G401 (cell line): ENCODE data around the gene KDM1B. TPM values are rescaled to one million over a fixed set of nuclear protein-coding genes. Genes with fewer than 3 reads are reported as not detected.
"Not testable (repeated sequence)": the region's sequence is repeated elsewhere in the genome, so short reads cannot be mapped to it uniquely, and the experiment has no call there.

Experiments
- DNase-seq: peaks from one replicate; pipeline ENCODE4 v3.0.0-alpha.2; 2015; ENCODE audit warnings: low spot score
- in situ Hi-C: cut with HindIII; loops from 2 replicates; pipeline ENCODE4 v1.10.0; 2016; ENCODE audit warnings: low sequenced_read_pairs, mixed read lengths
- total RNA-seq: library from RNA; depleted of rRNA; stranded (reverse); fragments of >200 nt; shearing (Covaris generic); gene quantifications from 2 replicates; pipeline ENCODE4 v1.2.3, GENCODE V29; 2014

Gene KDM1B
- total RNA-seq, 1 experiment from 2014 or later = 10.4 TPM

DNA sequence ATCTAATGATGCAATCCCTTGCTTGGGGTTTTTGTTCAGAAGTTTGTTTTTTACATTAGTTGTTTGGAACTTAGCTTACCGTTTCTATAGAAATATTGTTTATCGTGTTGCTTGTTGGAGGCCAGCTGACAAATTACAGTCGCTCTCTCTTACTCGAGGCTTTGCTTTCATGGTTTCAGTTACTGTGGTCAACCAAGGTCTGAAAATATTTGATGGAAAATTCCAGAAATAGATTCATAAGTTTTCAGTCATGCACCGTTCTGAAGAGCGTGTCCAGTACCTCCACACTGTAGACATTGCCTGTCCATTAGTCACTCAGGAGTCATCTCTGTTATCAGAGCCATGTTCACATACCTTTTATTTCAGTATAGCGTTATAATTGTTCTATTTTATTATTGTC is 61.2 kb downstream of the KDM1B start:
- no peak for DNase-seq
- in situ Hi-C loops = no loop called here

DNA sequence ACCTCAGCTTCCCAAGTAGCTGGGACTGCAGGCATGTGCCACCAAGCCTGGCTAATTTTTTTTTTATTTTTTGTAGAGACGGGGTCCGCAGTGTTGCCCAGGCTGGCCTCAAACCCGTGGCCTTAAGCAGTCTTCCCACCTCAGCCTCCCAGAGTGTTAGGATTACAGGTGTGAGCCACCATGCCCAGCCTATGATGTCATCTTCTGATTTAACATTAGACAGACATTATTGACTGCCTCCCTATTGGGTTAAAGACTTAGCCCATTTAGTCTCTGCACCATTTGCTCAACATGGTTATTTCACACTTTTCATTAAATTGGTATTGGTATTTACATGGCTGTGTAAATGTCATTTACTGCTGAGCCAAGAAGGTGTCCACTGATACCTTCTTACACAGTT is 63.0 kb downstream of the KDM1B start:
- in situ Hi-C loops = no loop called here
- no peak for DNase-seq

DNA sequence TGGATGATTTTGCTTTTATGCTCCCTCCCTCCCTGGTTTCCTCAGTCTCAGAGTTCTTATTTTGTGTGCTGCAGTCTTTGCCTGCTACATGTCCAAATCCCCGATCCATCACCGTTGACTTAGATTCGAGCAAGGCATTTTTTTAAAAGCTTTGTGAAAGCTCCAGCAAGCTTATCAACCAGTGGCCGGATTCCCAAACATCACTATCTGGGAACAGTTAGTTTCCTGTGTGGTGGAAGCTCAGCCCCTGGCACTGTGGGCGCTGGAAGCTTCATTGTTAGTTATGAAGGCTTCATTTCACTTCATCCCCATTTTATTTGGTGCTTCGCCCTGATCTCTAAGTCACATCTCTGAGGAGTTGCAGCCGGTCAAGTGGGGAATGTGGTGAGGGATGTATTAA is 64.4 kb downstream of the KDM1B start:
- DNase-seq = no peak
- in situ Hi-C loops = no loop called here

DNA sequence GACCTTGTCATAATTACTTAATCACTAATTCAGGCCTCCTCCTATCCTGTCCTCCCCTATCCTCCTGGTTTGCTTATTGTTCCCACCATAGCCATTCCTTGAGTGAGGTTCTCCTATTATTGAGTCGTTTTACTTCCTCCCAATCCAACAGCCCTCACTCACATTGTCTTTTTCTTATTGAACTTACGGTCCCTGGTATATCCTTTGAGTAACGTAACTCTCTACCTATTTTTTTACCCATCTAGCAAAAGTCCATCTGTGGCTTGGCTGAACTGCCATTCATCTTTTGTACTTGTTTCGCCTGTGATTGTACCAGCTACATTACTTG is 66.0 kb downstream of the KDM1B start:
- DNase-seq = no peak
- in situ Hi-C loops = no loop called here

DNA sequence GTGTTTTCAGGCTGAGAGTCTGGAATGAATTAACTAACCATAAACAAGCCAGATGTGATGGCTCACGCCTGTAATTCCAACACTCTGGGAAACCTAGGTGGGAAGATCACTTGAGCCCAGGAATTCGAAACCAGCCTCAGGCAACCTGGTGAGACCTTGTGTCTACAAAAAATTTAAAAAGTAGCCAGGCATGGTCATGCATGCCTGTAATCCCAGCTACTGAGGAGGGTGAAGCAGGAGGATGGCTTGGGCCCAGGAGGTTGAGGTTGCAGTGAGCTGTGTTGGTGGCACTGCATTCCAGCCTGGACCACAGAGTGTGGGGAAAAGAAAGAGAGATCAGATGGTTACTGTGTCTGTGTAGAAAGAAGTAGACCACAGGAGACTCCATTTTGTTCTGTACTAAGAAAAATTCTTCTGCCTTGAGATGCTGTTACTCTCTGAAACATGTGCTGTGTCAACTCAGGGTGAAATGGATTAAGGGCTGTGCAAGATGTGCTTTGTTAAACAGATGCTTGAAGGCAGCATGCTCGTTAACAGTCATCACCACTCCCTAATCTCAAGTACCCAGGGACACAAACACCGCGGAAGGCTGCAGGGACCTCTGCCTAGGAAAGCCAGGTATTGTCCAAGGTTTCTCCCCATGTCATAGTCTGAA is 71.4 kb downstream of the KDM1B start:
- DNase-seq, in situ Hi-C loops: not testable (repeated sequence)

DNA sequence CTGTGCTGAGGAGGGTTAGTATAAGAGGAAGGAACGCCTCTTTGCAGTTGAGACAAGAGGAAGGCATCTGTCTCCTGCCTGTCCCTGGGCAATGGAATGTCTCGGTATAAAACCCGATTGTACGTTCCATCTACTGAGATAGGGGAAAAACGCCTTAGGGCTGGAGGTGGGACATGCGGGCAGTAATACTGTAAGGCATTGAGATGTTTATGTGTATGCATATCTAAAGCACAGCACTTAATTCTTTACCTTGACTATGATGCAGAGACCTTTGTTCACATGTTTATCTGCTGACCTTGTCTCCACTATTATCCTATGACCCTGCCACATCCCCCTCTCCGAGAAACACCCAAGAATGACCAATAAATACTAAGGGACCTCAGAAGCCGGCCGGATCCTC is 71.9 kb downstream of the KDM1B start:
- in situ Hi-C loops, DNase-seq: not testable (repeated sequence)

DNA sequence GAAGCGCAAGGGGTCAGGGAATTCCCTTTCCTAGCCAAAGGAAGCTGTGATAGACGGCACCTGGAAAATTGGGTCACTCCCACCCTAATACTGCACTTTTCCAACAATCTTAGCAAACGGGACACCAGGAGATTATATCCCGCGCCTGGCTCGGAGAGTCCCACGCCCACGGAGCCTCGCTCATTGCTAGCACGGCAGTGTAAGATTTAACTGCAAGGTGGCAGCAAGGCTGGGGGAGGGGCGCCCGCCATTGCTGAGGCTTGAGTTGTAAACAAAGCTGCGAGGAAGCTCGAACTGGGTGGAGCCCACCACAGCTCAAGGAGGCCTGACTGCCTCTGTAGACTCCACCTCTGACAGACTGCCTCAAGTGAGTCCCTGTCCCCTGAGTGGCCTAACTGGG is 73.4 kb downstream of the KDM1B start:
- DNase-seq, in situ Hi-C loops: not testable (repeated sequence)

DNA sequence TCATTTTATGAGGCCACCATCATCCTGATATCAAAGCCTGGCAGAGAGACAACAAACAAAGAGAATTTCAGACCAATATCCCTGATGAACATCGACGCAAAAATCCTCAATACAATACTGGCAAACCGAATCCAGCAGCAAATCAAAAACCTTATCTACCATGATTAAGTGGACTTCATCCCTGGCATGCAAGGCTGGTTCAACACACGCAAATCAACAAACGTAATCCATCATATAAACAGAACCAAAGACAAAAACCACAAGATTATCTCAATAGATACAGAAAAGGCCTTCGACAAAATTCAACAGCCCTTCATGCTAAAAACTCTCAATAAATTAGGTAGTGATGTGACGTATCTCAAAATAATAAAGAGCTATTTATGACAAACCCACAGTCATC is 76.6 kb downstream of the KDM1B start:
- DNase-seq, in situ Hi-C loops: not testable (repeated sequence)

DNA sequence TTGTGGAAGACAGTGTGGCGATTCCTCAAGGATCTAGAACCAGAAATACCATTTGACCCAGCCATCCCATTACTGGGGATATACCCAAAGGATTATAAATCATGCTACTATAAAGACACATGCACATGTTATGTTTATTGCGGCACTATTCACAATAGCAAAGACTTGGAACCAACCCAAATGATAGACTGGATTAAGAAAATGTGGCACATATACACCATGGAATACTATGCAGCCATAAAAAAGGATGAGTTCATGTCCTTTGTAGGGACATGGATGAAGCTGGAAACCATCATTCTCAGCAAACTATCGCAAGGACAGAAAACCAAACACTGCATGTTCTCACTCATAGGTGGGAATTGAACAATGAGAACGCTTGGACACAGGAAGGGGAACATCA is 78.5 kb downstream of the KDM1B start:
- DNase-seq, in situ Hi-C loops: not testable (repeated sequence)

DNA sequence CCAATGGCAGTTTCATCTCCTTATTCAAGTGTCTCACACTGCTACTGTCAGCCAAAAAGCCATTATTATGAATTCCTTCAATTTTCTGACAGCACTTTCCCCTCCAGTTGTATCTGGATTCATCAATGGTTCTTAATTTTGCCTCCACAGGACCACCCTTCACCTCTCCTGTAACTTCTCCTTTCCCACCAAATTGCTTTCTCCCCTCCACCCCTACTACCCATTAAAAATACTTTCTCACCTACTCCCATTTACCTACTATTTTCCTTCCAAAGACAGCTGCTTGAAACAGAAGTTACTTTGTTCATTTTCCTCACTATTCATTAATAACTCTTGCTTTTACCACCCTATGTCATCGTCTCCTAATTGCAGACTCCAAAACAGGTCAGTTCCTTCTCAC is 79.3 kb downstream of the KDM1B start:
- in situ Hi-C loops = no loop called here
- DNase-seq = no peak

DNA sequence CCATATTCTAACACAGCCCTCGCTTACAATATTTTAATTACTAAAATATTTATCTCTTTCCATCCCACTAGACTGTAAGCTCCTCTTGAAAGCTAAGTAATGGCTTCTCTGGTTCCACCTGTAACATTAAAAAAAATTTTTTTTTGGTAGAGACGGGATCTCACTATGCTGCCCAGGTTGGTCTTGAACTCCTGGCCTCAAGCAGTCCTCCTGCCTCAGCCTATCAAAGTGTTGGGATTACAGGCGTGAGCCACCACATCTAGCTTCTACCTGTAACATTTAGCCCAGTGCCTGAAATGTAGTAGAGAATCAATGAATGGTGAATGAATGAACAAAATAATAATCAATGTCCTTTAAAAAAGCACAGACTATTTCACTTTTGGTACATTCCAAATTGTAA is 80.3 kb downstream of the KDM1B start:
- DNase-seq = no peak
- in situ Hi-C loops = no loop called here

DNA sequence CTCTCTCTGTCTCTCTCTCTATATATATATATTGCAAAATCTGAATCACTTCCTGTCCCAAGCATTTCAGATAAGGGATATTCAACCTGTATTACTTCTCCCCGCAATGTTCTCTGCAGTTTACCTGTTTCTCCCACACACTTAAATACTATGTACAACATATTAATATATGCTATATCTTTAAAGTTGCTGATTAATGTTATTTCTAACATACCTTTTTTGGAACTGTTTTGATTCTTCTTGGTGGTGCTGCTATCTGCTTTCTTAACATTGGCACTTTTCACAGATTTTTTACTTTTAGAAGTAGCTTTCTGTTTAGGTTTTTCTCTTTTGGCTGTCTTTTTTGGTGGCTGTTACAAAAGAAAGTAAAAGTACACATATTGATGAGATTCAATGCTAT is 81.9 kb downstream of the KDM1B start:
- in situ Hi-C loops = no loop called here
- DNase-seq = no peak

DNA sequence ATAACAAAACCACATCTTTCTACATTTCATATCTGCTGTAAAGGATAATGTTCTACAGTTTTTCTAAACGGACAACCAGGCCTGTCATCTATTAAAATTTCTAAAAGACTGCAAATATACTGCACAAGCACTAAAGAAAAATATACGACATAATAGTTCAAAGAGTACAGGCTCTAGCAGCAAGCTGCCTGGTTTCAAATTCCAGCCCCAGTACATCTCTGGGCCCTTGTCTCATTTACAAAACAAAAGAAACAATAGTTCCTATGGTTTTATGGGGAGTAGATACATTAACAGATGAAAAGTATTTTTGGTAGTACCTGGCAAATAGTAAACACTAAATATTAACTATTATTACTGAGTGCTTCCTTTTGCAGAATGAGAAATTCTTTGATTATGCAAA is 85.0 kb downstream of the KDM1B start:
- in situ Hi-C loops = no loop called here
- DNase-seq = no peak

DNA sequence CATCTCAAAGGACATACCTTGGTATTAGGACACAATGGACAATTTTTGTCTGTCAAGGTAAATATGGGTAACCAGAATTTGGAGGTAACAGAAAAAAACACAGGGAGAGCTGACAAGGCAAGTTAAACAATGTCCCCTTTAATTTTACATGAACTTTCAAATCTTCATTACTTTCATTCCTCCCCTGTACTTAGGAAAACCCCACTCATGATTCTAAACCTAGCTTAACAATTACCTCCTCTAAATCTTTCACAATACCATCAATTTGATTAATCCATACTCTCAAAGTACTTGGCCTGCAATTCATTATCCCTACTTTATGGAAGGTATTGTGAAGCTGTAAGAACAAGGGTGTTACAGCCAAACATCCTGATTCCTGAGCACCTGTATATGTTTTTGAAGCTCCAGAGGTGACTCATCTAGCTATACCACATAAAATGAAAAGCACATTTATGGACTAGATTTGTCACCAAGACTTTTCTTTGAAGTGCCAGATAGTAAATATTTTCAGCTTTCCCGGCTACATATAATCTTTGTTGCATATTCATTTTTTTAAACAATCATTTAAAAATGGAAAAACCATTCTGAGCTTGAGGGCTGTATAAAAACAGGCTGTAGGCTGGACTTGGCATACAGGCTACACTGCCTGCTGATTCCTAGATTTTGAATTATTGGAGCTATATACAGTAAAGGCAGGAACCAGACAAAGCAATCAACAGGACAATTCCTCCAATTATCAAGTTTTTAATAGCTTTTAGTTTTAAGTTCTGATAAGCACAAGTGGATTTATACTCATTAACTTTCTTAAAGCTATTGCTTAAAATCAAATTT is 86.2 kb downstream of the KDM1B start:
- no peak for DNase-seq
- in situ Hi-C loops = no loop called here

DNA sequence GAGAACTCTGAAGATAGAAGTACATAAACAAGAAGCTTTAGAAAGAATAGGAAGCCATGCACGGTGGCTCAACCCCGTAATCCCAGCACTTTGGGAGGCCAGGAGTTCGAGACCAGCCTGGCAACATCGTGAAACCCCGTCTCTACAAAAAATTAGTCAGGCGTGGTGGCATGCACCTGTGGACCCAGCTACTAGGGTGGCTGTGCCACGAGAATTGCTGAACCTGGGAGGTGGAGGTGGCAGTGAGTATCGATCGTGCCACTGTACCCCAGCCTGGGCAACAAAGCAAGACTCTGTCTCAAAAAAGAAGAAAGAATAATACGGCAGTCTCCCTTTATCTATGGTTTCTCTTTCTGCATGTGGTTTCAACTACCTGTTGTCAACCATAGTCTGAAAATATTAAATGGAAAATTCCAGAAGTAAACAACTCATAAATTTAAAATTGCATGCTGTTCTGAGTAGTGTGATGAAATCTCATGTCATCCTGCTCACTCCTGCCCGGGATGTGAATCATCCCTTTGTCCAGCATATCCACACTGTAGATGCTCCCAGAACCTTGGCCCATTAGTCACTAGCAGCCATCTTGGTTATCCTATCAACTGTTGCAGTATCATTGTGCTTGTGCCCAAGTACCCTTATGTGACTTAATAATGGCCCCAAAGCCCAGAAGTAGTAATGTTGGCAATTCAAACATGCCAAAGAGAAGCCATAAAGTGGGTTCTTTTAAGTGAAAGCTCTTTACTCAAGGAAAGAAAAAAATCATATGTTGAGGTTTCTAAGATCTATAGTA is 87.0 kb downstream of the KDM1B start:
- in situ Hi-C loops = no loop called here

DNA sequence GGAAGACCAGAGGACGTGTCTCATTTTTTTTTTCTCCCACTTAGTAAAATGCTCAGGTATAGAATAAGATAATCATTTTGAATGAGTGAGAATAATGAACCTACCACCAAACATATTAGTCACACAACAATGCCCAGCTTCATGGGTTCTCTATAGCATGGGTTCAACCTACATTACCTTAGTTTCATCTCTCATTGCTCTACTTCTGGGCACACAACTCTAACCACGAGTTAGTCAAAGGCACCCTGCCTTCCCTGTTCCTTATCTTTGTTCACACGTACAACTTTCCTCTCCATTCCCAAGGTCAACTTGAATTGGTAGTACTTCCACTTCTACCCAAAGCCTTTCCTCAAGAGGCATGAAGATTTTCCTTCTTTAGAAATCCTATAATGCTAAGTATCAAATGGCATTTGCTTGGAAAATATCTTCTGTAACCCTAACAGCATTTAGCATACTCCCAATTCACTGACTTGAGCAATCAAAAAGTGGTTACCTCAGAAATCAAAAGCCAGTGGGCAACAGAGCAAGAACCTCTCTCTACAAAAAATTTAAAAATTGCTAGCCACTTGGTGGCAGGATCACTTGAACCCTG is 88.2 kb downstream of the KDM1B start:
- in situ Hi-C loops = no loop called here
- no peak for DNase-seq

More for the DNA sequence above, 87.0 kb downstream of the KDM1B start:
- no peak for DNase-seq

DNA sequence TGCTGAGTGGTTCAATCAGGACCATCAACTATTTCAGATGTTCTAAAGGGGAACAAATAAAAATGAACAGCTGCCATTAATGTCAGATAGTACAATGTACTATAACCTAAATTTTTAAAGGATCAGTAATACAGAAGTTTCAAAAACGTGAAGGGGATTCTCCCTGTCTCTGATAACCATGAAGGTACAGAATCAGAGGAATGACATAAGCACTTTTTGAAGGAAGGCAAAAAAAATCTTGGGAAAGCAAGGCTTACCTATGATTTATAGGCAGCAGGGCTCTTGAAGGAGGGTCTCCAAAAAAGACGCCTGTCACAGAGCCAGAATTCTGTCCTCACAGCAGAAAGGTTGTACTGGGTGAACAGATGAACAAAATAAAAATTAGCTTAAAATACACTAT is 89.0 kb downstream of the KDM1B start:
- DNase-seq = no peak
- in situ Hi-C loops = no loop called here

DNA sequence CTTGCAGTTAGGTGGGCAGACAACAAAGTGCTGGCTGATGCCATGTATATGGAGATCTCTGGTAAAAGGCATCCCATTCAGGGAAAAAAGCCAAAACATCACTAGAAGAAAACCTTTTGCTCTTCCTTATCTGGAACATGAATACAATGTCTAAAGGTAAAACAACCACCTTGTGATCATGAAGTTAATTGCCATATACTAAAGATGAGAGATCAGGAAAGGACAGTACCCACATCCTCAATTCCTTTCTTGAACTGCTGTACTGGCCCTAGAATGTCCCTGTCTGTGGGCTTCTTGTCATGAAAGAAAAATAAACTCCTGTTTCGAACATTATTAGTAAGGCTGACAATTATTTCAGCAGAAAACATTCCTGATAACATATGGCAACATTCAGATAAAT is 89.9 kb downstream of the KDM1B start:
- DNase-seq = no peak
- in situ Hi-C loops = no loop called here

DNA sequence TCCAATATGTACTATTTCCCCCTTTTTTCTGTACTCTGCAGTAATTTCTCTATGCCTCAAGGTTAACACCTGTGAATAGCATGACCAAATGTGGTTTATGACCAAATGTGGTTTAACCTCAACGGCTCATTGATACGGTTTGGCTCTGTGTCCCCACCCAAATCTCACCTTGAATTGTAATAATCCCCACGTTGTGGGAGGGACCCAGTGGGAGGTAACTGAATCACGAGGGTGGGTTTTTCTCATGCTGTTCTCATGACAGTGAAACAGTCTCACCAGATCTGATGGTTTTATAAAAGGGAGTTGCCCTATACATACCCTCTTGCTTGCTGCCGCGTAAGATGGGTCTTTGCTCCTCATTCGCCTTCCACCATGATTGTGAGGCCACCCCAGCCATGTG is 90.4 kb downstream of the KDM1B start:
- no peak for DNase-seq
- in situ Hi-C loops = no loop called here

DNA sequence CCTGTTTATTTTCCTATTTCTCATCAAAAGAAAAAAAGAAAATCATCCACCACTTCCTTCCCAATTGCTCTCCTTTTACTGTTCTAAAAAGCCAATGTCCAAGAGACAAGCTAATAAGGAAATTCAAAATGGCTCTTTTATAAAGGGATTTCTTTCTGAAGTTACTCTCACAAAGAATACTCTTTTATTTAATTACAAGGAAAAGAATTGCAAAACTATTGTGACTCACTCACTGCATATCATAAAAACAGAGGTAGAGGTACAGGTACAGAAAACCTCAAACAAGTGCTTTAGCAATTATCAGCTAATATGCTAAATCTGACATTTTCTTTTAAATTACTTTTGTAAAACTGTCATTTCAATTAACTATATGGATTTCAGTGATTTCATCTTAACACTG is 91.0 kb downstream of the KDM1B start:
- in situ Hi-C loops = no loop called here

More for the DNA sequence above, 91.0 kb downstream of the KDM1B start:
- no peak for DNase-seq
